Mesenchymal stem cell (in vitro differentiated cells and primary cell): ENCODE results near the gene EPG5.

Source experiments
- DNase-seq: peaks from one replicate; pipeline ENCODE4 v3.0.0-alpha.2; 2013
- H2AFZ ChIP-seq: one replicate; pipeline ENCODE4 v1.6.1; 2013; ENCODE audit warnings: low read depth, mild to moderate bottlenecking, control low read depth, inconsistent platforms, low read length, moderate library complexity
- H2AK5ac ChIP-seq: 2 replicates; pipeline ENCODE4 v1.6.1; 2013; ENCODE audit warnings: low read length, moderate library complexity, mild to moderate bottlenecking, inconsistent platforms; ENCODE audit not compliant: severe bottlenecking
- H2BK120ac ChIP-seq: one replicate; pipeline ENCODE4 v1.6.1; 2013; ENCODE audit warnings: low read depth, mild to moderate bottlenecking, inconsistent platforms, low read length, moderate library complexity
- H2BK12ac ChIP-seq, 2 experiments: one replicate each; pipeline ENCODE4 v1.6.1; 2013; ENCODE audit warnings: inconsistent platforms in 2 of 2, low read length in 2 of 2, mild to moderate bottlenecking in 2 of 2, moderate library complexity in 2 of 2, control low read depth in 1 of 2
- H2BK15ac ChIP-seq: one replicate; pipeline ENCODE4 v1.6.1; 2013; ENCODE audit warnings: mild to moderate bottlenecking, low read depth, inconsistent platforms; ENCODE audit not compliant: poor library complexity, severe bottlenecking
- H2BK5ac ChIP-seq: 2 replicates; pipeline ENCODE4 v1.6.1; 2013; ENCODE audit warnings: low read depth, mild to moderate bottlenecking, low read length, control low read depth, inconsistent platforms; ENCODE audit not compliant: poor library complexity, severe bottlenecking
- H3K14ac ChIP-seq, 2 experiments: one replicate each; pipeline ENCODE4 v1.6.1; 2013; ENCODE audit warnings: inconsistent platforms in 2 of 2, low read length in 2 of 2, control low read depth in 1 of 2, mild to moderate bottlenecking in 1 of 2, moderate library complexity in 1 of 2
- H3K18ac ChIP-seq, 2 experiments: one replicate each; pipeline ENCODE4 v1.6.1; 2013; ENCODE audit warnings: inconsistent platforms in 2 of 2, low read length in 2 of 2, control low read depth in 1 of 2, low read depth in 1 of 2, mild to moderate bottlenecking in 1 of 2
- H3K23ac ChIP-seq, 2 experiments: one replicate each; pipeline ENCODE4 v1.6.1; 2013; ENCODE audit warnings: inconsistent platforms in 2 of 2, low read length in 2 of 2, mild to moderate bottlenecking in 2 of 2, moderate library complexity in 2 of 2, control low read depth in 1 of 2
- H3K27ac ChIP-seq: 2 replicates; pipeline ENCODE4 v1.5.1; 2013; ENCODE audit warnings: mild to moderate bottlenecking, moderate library complexity, low read length, control low read depth, inconsistent platforms; ENCODE audit not compliant: poor library complexity, severe bottlenecking
- H3K27me3 ChIP-seq, 2 experiments: 2 replicates each; pipeline versions ENCODE4 v1.6.1 to v1.7.0; 2013; ENCODE audit warnings: low read length in 2 of 2, mild to moderate bottlenecking in 2 of 2, moderate library complexity in 2 of 2, control low read depth in 1 of 2, inconsistent platforms in 1 of 2; ENCODE audit not compliant: control insufficient read depth in 1 of 2, insufficient read depth in 1 of 2
- H3K36me3 ChIP-seq, 2 experiments: 2 replicates each; pipeline versions ENCODE4 v1.6.1 to v1.7.0; 2013; ENCODE audit warnings: low read length in 2 of 2, control low read depth in 1 of 2, inconsistent platforms in 1 of 2, low read depth in 1 of 2, mild to moderate bottlenecking in 1 of 2; ENCODE audit not compliant: insufficient read depth in 2 of 2, control insufficient read depth in 1 of 2
- H3K4ac ChIP-seq, 2 experiments: one replicate each; pipeline ENCODE4 v1.6.1; 2013; ENCODE audit warnings: inconsistent platforms in 2 of 2, low read length in 2 of 2, mild to moderate bottlenecking in 2 of 2, moderate library complexity in 2 of 2, control low read depth in 1 of 2, low read depth in 1 of 2
- H3K4me1 ChIP-seq: 2 replicates; pipeline ENCODE4 v1.6.1; 2013; ENCODE audit warnings: low read depth, low read length, control low read depth; ENCODE audit not compliant: control insufficient read depth, insufficient read depth
- H3K4me2 ChIP-seq: 2 replicates; pipeline ENCODE4 v1.6.1; 2013; ENCODE audit warnings: low read length, mild to moderate bottlenecking, inconsistent platforms; ENCODE audit not compliant: poor library complexity, severe bottlenecking
- H3K4me3 ChIP-seq, 2 experiments: 2 replicates each; pipeline versions ENCODE4 v1.5.1 to v1.7.0; 2013; ENCODE audit warnings: low read length in 2 of 2, mild to moderate bottlenecking in 2 of 2, control low read depth in 1 of 2, low read depth in 1 of 2; ENCODE audit not compliant: insufficient read depth in 1 of 2
- H3K79me1 ChIP-seq: replicated peaks from 2 replicates; pipeline ENCODE4 v1.6.1; 2013; ENCODE audit warnings: mild to moderate bottlenecking, control low read depth, low read length, inconsistent platforms; ENCODE audit not compliant: poor library complexity, severe bottlenecking
- H3K9ac ChIP-seq: 2 replicates; pipeline ENCODE4 v1.7.0; 2013; ENCODE audit warnings: mild to moderate bottlenecking, low read length, moderate library complexity
- H3K9me3 ChIP-seq: 2 replicates; pipeline ENCODE4 v1.7.0; 2013; ENCODE audit warnings: mild to moderate bottlenecking, low read length; ENCODE audit not compliant: control insufficient read depth
- H4K8ac ChIP-seq: one replicate; pipeline ENCODE4 v1.6.1; 2013; ENCODE audit warnings: inconsistent platforms, mild to moderate bottlenecking, low read length, moderate library complexity
- H4K91ac ChIP-seq: one replicate; pipeline ENCODE4 v1.6.1; 2013; ENCODE audit warnings: mild to moderate bottlenecking, low read length, inconsistent platforms
- WGBS: methylation state at CpG from one replicate; pipeline ENCODE4 v1.1.7; 2013; ENCODE audit warnings: mixed read lengths; 5-methylcytosine and 5-hydroxymethylcytosine counted together

Gene EPG5

GRCh38 chr18:46010050-46010449 lies 42.9 kb upstream of the EPG5 start:
- Histone ChIP-seq H3K18ac (no peak overlapping the region), H3K4ac (no peak overlapping the region), H2BK120ac (no peak overlapping the region), H3K27ac (no peak overlapping the region), H3K9ac (no peak overlapping the region), H3K4me1 (no peaks in the 10 kb centered on the region), H4K8ac (no peak overlapping the region), H3K4me2 (no peak overlapping the region), H3K79me1 (no peaks in the 10 kb centered on the region), H3K23ac (no peak overlapping the region), H2AK5ac (no peak overlapping the region), H3K36me3 (peaks cover 30 to 43% of the 10 kb centered on the region in 2 experiments), H2BK5ac (no peak overlapping the region), H4K91ac (no peak overlapping the region), H3K9me3 (no peaks in the 10 kb centered on the region), H3K14ac (no peak overlapping the region), H3K4me3 (no peak overlapping the region), H2AFZ (no peak overlapping the region), H2BK15ac (no peak overlapping the region), H3K27me3 (no peaks in the 10 kb centered on the region), H2BK12ac (no peak overlapping the region)
- WGBS, result over 99% methylated on average over 4 of the region's 4 CpGs
- DNase-seq, result no peak

GRCh38 chr18:46009125-46009840 lies 42.2 kb upstream of the EPG5 start:
- Histone ChIP-seq H3K4ac (no peak overlapping the region), H3K36me3 (peaks cover 27 to 46% of the 10 kb centered on the region in 2 experiments), H3K4me2 (no peak overlapping the region), H3K23ac (no peak overlapping the region), H4K8ac (no peak overlapping the region), H3K9ac (no peak overlapping the region), H2AFZ (no peak overlapping the region), H3K27me3 (no peaks in the 10 kb centered on the region), H3K4me1 (no peaks in the 10 kb centered on the region), H2BK5ac (no peak overlapping the region), H2BK15ac (no peak overlapping the region), H3K27ac (no peak overlapping the region), H2BK120ac (no peak overlapping the region), H3K14ac (no peak overlapping the region), H3K9me3 (no peaks in the 10 kb centered on the region), H2AK5ac (no peak overlapping the region), H3K18ac (no peak overlapping the region), H2BK12ac (no peak overlapping the region), H4K91ac (no peak overlapping the region), H3K4me3 (no peak overlapping the region), H3K79me1 (no peaks in the 10 kb centered on the region)
- no peak for DNase-seq
- 83% methylated on average over 3 of the region's 5 CpGs for WGBS

- 94% methylated on average over 7 of the region's 8 CpGs for WGBS
- no peaks in the 10 kb centered on the region for H3K9me3 ChIP-seq
Measured at GRCh38 chr18:46008531-46008930, 41.4 kb upstream of the EPG5 start.

GRCh38 chr18:46007165-46007564 lies 40.0 kb upstream of the EPG5 start:
- H3K9me3 ChIP-seq, result peaks cover 11% of the 10 kb centered on the region
- H3K79me1 ChIP-seq, result no peaks in the 10 kb centered on the region
- no peak overlapping the region for H2AFZ ChIP-seq
- H3K14ac ChIP-seq, result no peak overlapping the region
- H2BK15ac ChIP-seq, result no peak overlapping the region
- no peak for DNase-seq
- no peak overlapping the region for H3K4ac ChIP-seq
- H4K8ac ChIP-seq, result no peak overlapping the region
- no peak overlapping the region for H2BK5ac ChIP-seq
- H3K9ac ChIP-seq, result no peak overlapping the region
- no peaks in the 10 kb centered on the region for H3K27me3 ChIP-seq
- H3K4me3 ChIP-seq, result no peak overlapping the region
- WGBS, result 94% methylated on average over 5 of the region's 5 CpGs
- no peak overlapping the region for H3K4me2 ChIP-seq
- no peak overlapping the region for H3K23ac ChIP-seq
- H2AK5ac ChIP-seq, result no peak overlapping the region
- H2BK12ac ChIP-seq, result no peak overlapping the region
- peaks cover 27 to 53% of the 10 kb centered on the region in 2 experiments for H3K36me3 ChIP-seq
- no peak overlapping the region for H2BK120ac ChIP-seq
- peak overlapping the region in 1 of 2 experiments; percentile 8 for H3K18ac ChIP-seq
- H3K27ac ChIP-seq, result no peak overlapping the region
- H3K4me1 ChIP-seq, result no peaks in the 10 kb centered on the region
- H4K91ac ChIP-seq, result no peak overlapping the region

More at GRCh38 chr18:46008531-46008930, 41.4 kb upstream of the EPG5 start:
- Histone ChIP-seq H3K4me3 (no peak overlapping the region), H2BK12ac (no peak overlapping the region), H3K18ac (no peak overlapping the region), H3K4me2 (no peak overlapping the region), H2AK5ac (no peak overlapping the region), H2BK120ac (no peak overlapping the region), H3K14ac (no peak overlapping the region), H3K79me1 (no peaks in the 10 kb centered on the region), H2AFZ (no peak overlapping the region), H3K27ac (no peak overlapping the region), H3K4ac (no peak overlapping the region), H4K8ac (no peak overlapping the region), H4K91ac (no peak overlapping the region), H3K23ac (no peak overlapping the region), H3K36me3 (peaks cover 23 to 46% of the 10 kb centered on the region in 2 experiments), H2BK15ac (no peak overlapping the region), H3K4me1 (no peaks in the 10 kb centered on the region), H3K27me3 (no peaks in the 10 kb centered on the region), H2BK5ac (no peak overlapping the region), H3K9ac (no peak overlapping the region)
- DNase-seq, result no peak
